K562 (cell line): ENCODE data around the gene PEAR1. TPM values are rescaled to one million over a fixed set of nuclear protein-coding genes. Genes with fewer than 3 reads are reported as not detected.

Source experiments
- ATAC-seq: fragments of 200-7000 bp; cut with Tn5 transposase; 3 replicates; pipeline ENCODE4 v1.9.1; 2020; ENCODE audit warnings: moderate library complexity
- BruUV-seq: library from RNA; stranded (reverse); fragments of 400-500 nt; replicated peaks from 2 replicates; lab custom pipeline; 2021; lab: Mats Ljungman, UMichigan
- CTCF ChIA-PET: fragments of 300-600 bp; formaldehyde crosslinking; extraction: SDS; loops from one replicate; lab custom pipeline; 2021; ENCODE audit warnings: low intra/inter-chr PET ratio; lab: Yijun Ruan, JAX
- POLR2A ChIA-PET: fragments of 300-600, 350-650 bp; sonication (Branson Sonifier 250); formaldehyde crosslinking; extraction: SDS; loops from one replicate; lab custom pipeline; 2021; ENCODE audit warnings: antibody characterized with exemption, inconsistent platforms; lab: Yijun Ruan, JAX
- DNase-seq, 4 experiments: peaks; one replicate each; pipeline versions ENCODE4 v3.0.0 to v3.0.0-alpha.2; 2011 to 2018; ENCODE audit warnings: low spot score in 3 of 4, mixed read lengths in 3 of 4; ENCODE audit errors: extremely low read depth in 1 of 4
- FAIRE-seq: peaks from 2 replicates; lab custom pipeline; 2011; peaks lifted over from hg19 to GRCh38; lab: Jason Lieb, UNC
- H2AFZ ChIP-seq: 2 replicates; pipeline ENCODE4 v1.6.0; 2011; ENCODE audit warnings: low read depth, low read length, control low read depth, inconsistent platforms
- H3K27ac ChIP-seq: fragments of 200-600 bp; 3 replicates; pipeline ENCODE4 v1.8.0; 2011; ENCODE audit warnings: low read depth, mild to moderate bottlenecking, control low read depth, inconsistent platforms, low read length, moderate library complexity, mixed read lengths; ENCODE audit errors: extremely low read depth
- H3K27me3 ChIP-seq, 2 experiments: fragments of 300-600 bp in 1 of 2; 2 replicates in 1 of 2; 3 replicates in 1 of 2; pipeline versions ENCODE4 v1.6.0 to v1.8.0; 2011; ENCODE audit warnings: inconsistent platforms in 2 of 2, low read length in 2 of 2, mild to moderate bottlenecking in 1 of 2, mixed read lengths in 1 of 2, moderate library complexity in 1 of 2; ENCODE audit not compliant: control insufficient read depth in 2 of 2, insufficient read depth in 2 of 2
- H3K36me3 ChIP-seq: fragments of 300-600 bp; 3 replicates; pipeline ENCODE4 v1.8.0; 2011; ENCODE audit warnings: mild to moderate bottlenecking, low read length, inconsistent platforms; ENCODE audit not compliant: control insufficient read depth, insufficient read depth
- H3K4me1 ChIP-seq, 2 experiments: fragments of 200-600 bp in 1 of 2; replicated peaks in 1 of 2; 2 replicates in 1 of 2; 3 replicates in 1 of 2; pipeline versions ENCODE4 v1.5.1 to v1.8.0; 2011; ENCODE audit warnings: inconsistent platforms in 2 of 2, low read length in 2 of 2, mild to moderate bottlenecking in 1 of 2, mixed read lengths in 1 of 2, moderate library complexity in 1 of 2; ENCODE audit not compliant: control insufficient read depth in 2 of 2, insufficient read depth in 2 of 2
- H3K4me2 ChIP-seq: 2 replicates; pipeline ENCODE4 v1.6.1; 2011; ENCODE audit warnings: low read length, control low read depth, inconsistent platforms, mixed read lengths; ENCODE audit not compliant: insufficient read depth
- H3K4me3 ChIP-seq: fragments of 200-600 bp; sonication (generic), shearing (Covaris generic); 2 replicates; pipeline ENCODE4 v1.5.1; 2016; ENCODE audit warnings: control low read depth, inconsistent platforms
- H3K79me2 ChIP-seq: fragments of 200-600 bp; 3 replicates; pipeline ENCODE4 v1.8.0; 2011; ENCODE audit warnings: low read length, inconsistent platforms; ENCODE audit not compliant: control insufficient read depth, insufficient read depth
- H3K9ac ChIP-seq, 2 experiments: 2 replicates each; pipeline versions ENCODE4 v1.6.0 to v1.6.1; 2011; ENCODE audit warnings: low read depth in 2 of 2, low read length in 2 of 2, control low read depth in 1 of 2, inconsistent platforms in 1 of 2, mild to moderate bottlenecking in 1 of 2, mixed read lengths in 1 of 2; ENCODE audit not compliant: insufficient read depth in 1 of 2
- H3K9me1 ChIP-seq: one replicate; pipeline ENCODE4 v1.6.0; 2011; ENCODE audit warnings: inconsistent platforms, mild to moderate bottlenecking, low read length, moderate library complexity; ENCODE audit not compliant: control insufficient read depth, insufficient read depth
- H3K9me3 ChIP-seq: replicated peaks from 2 replicates; pipeline ENCODE4 v1.5.1; 2011; ENCODE audit warnings: low read depth, low read length, inconsistent platforms; ENCODE audit not compliant: control insufficient read depth, insufficient read depth
- H4K20me1 ChIP-seq: replicated peaks from 2 replicates; pipeline ENCODE4 v1.6.1; 2011; ENCODE audit warnings: low read length, inconsistent platforms, mixed read lengths; ENCODE audit not compliant: control insufficient read depth, insufficient read depth
- CC2D1A ChIP-seq: fragments of 450-650 bp; IDR thresholded peaks from 2 replicates; pipeline ENCODE4 v1.6.1; 2017; ENCODE audit warnings: mild to moderate bottlenecking
- WGBS: fragments of 100-300 bp; shearing (Covaris generic); methylation state at CpG from one replicate; pipeline ENCODE4 v1.1.6; 2016; ENCODE audit warnings: low coverage, mixed read lengths; ENCODE audit not compliant: insufficient coverage; ENCODE audit errors: missing lambda C conversion rate; 5-methylcytosine and 5-hydroxymethylcytosine counted together
- in situ Hi-C: fragments of 300-500 bp; cut with MboI; formaldehyde crosslinking; loops from 4 replicates; pipeline ENCODE4 v1.15.0; 2018; ENCODE audit warnings: inconsistent platforms, mixed read lengths
- intact Hi-C: fragments of 100-400 bp; cut with micrococcal nuclease; formaldehyde crosslinking; loops from 2 replicates; pipeline ENCODE4 v1.14.2; 2022
- polyA plus RNA-seq, 8 experiments: library from polyadenylated mRNA; depleted of rRNA in 4 of 8; stranded (reverse) in 5 of 8; unstranded in 3 of 8; fragments of >200 nt; fragmentation: Nextera tagmentation in 2 of 8; fragmentation: Illumina TruSeq in 1 of 8; extraction: Ambion mirVana in 2 of 8; extraction: Trizol in 1 of 8; gene quantifications; 2 replicates each; pipeline versions ENCODE4 v1.2.1 to v1.2.3, GENCODE V29; 2011 to 2014; ENCODE audit warnings: inconsistent platforms in 1 of 8, missing spikeins in 1 of 8
- total RNA-seq, 7 experiments: library from RNA; depleted of rRNA in 6 of 7; stranded (reverse); fragments of >200 nt in 6 of 7; fragmentation: Illumina TruSeq in 2 of 7; extraction: Trizol in 2 of 7; gene quantifications; 2 replicates each; pipeline versions ENCODE4 v1.2.1 to v1.2.3, GENCODE V29; 2011 to 2021; ENCODE audit warnings: low replicate concordance in 1 of 7
- TF ChIP-seq, protein P1 (sequence below): fragments of 250-450 bp; sonication (Bioruptor Pico); IDR thresholded peaks from 2 replicates; pipeline ENCODE4 v1.9.0; 2021; ENCODE audit warnings: mild to moderate bottlenecking, inconsistent platforms
- TF ChIP-seq, protein P2 (sequence below): sonication (generic); formaldehyde crosslinking; IDR thresholded peaks from 2 replicates; pipeline ENCODE4 v1.8.0; 2022; ENCODE audit warnings: mild to moderate bottlenecking, missing genetic modification reagents
- TF ChIP-seq, protein P3 (sequence below), 2 experiments: fragments of 450-650 bp in 1 of 2; sonication (generic) in 1 of 2; formaldehyde crosslinking; conservative IDR thresholded peaks; 2 replicates each; pipeline versions ENCODE4 v1.4.0 to v1.8.1; 2020 to 2022; ENCODE audit warnings: mild to moderate bottlenecking in 1 of 2, missing genetic modification reagents in 1 of 2
- TF ChIP-seq, protein P4 (sequence below): sonication (generic); formaldehyde crosslinking; IDR thresholded peaks from 2 replicates; pipeline ENCODE4 v1.9.0; 2022; ENCODE audit warnings: mild to moderate bottlenecking, missing genetic modification reagents

The PEAR1 gene
- total and polyA plus RNA-seq, 9 of the 15 experiments (the other 6 are each of a cell fraction or from before 2014, with no cell fraction given) = 0.87 to 13.9 (median 6.1) TPM

DNA sequence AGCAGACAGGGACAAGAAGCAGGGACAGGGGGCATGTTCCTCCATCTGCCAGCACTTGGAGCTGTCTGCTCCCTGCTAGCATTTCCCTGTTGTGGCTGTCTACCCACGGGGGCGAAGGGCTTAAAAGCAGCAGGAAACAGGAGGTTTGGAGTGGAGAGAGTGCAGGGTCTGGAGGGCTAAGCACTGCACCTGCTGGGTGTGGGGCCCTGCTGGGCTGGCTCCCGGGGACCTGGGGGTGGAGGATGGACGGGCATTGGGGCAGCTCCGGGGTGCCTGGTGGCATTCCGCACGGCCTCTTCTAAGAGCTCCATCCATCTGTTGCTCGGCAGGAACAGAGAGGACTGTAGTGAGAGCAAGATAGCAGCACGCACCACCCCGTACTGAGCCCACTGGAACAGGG, 48.2 kb downstream of the PEAR1 start:
- Histone ChIP-seq H4K20me1 (no peaks in the 10 kb centered on the region), H2AFZ (no peak overlapping the region), H3K36me3 (peaks cover 50% of the 10 kb centered on the region; the same call in 2 of the 3 replicates), H3K27me3 (no peaks in the 10 kb centered on the region), H3K4me3 (no peak overlapping the region), H3K27ac (no peak overlapping the region), H3K4me2 (no peak overlapping the region), H3K9me1 (peaks cover 3% of the 10 kb centered on the region), H3K79me2 (no peaks in the 10 kb centered on the region), H3K9ac (peak overlapping the region in 1 of 2 experiments; percentile 24; a peak in 1 of 4 replicates), H3K9me3 (no peaks in the 10 kb centered on the region), H3K4me1 (no peaks in the 10 kb centered on the region; a peak in 2 of 5 replicates)
- ChIA-PET CTCF (no interaction called here), POLR2A (interaction anchor here (1.0 to 1.2 kb wide), 3 partner anchors 14 to 31 kb away, joined by 3 to 4 read pairs (median 3); no protein-coding TSS in a partner anchor)
- in situ Hi-C loops = no loop called here
- BruUV-seq = no TSS peak
- intact Hi-C loops = no loop called here
- no peak for ATAC-seq
- 80% methylated on average over 10 of the region's 10 CpGs for WGBS
- no peak for FAIRE-seq
- DNase-seq = no peak
- TF ChIP-seq, protein P1, sequence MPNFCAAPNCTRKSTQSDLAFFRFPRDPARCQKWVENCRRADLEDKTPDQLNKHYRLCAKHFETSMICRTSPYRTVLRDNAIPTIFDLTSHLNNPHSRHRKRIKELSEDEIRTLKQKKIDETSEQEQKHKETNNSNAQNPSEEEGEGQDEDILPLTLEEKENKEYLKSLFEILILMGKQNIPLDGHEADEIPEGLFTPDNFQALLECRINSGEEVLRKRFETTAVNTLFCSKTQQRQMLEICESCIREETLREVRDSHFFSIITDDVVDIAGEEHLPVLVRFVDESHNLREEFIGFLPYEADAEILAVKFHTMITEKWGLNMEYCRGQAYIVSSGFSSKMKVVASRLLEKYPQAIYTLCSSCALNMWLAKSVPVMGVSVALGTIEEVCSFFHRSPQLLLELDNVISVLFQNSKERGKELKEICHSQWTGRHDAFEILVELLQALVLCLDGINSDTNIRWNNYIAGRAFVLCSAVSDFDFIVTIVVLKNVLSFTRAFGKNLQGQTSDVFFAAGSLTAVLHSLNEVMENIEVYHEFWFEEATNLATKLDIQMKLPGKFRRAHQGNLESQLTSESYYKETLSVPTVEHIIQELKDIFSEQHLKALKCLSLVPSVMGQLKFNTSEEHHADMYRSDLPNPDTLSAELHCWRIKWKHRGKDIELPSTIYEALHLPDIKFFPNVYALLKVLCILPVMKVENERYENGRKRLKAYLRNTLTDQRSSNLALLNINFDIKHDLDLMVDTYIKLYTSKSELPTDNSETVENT = no peak
- TF ChIP-seq, protein P2, sequence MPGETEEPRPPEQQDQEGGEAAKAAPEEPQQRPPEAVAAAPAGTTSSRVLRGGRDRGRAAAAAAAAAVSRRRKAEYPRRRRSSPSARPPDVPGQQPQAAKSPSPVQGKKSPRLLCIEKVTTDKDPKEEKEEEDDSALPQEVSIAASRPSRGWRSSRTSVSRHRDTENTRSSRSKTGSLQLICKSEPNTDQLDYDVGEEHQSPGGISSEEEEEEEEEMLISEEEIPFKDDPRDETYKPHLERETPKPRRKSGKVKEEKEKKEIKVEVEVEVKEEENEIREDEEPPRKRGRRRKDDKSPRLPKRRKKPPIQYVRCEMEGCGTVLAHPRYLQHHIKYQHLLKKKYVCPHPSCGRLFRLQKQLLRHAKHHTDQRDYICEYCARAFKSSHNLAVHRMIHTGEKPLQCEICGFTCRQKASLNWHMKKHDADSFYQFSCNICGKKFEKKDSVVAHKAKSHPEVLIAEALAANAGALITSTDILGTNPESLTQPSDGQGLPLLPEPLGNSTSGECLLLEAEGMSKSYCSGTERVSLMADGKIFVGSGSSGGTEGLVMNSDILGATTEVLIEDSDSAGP (CRISPR knock-in tag) = no peak
- TF ChIP-seq, protein P3, sequence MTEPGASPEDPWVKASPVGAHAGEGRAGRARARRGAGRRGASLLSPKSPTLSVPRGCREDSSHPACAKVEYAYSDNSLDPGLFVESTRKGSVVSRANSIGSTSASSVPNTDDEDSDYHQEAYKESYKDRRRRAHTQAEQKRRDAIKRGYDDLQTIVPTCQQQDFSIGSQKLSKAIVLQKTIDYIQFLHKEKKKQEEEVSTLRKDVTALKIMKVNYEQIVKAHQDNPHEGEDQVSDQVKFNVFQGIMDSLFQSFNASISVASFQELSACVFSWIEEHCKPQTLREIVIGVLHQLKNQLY (CRISPR knock-in tag; conservative IDR thresholded peaks at IDR 0.05) = no peak
- TF ChIP-seq CC2D1A = no peak
- TF ChIP-seq, protein P4, sequence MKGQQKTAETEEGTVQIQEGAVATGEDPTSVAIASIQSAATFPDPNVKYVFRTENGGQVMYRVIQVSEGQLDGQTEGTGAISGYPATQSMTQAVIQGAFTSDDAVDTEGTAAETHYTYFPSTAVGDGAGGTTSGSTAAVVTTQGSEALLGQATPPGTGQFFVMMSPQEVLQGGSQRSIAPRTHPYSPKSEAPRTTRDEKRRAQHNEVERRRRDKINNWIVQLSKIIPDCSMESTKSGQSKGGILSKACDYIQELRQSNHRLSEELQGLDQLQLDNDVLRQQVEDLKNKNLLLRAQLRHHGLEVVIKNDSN (CRISPR knock-in tag) = no peak
